ENCODE data around the gene C19orf47.

GRCh38 chr19:40394816-40395210, 46.6 kb upstream of the C19orf47 start:
- no peak for TF ChIP-seq CSDC2 (CRISPR knock-in tag; IDR thresholded peaks at IDR 0.05)
- no peak for TF ChIP-seq ZFP30 (CRISPR knock-in tag; IDR thresholded peaks at IDR 0.05)
- TF ChIP-seq, protein P1, sequence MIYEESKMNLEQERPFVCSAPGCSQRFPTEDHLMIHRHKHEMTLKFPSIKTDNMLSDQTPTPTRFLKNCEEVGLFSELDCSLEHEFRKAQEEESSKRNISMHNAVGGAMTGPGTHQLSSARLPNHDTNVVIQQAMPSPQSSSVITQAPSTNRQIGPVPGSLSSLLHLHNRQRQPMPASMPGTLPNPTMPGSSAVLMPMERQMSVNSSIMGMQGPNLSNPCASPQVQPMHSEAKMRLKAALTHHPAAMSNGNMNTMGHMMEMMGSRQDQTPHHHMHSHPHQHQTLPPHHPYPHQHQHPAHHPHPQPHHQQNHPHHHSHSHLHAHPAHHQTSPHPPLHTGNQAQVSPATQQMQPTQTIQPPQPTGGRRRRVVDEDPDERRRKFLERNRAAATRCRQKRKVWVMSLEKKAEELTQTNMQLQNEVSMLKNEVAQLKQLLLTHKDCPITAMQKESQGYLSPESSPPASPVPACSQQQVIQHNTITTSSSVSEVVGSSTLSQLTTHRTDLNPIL (CRISPR knock-in tag; IDR thresholded peaks at IDR 0.05; ENCODE audit: low read depth) = no peak
- TF ChIP-seq, protein P2, sequence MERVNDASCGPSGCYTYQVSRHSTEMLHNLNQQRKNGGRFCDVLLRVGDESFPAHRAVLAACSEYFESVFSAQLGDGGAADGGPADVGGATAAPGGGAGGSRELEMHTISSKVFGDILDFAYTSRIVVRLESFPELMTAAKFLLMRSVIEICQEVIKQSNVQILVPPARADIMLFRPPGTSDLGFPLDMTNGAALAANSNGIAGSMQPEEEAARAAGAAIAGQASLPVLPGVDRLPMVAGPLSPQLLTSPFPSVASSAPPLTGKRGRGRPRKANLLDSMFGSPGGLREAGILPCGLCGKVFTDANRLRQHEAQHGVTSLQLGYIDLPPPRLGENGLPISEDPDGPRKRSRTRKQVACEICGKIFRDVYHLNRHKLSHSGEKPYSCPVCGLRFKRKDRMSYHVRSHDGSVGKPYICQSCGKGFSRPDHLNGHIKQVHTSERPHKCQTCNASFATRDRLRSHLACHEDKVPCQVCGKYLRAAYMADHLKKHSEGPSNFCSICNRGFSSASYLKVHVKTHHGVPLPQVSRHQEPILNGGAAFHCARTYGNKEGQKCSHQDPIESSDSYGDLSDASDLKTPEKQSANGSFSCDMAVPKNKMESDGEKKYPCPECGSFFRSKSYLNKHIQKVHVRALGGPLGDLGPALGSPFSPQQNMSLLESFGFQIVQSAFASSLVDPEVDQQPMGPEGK (CRISPR knock-in tag; IDR thresholded peaks at IDR 0.05; ENCODE audit: borderline replicate concordance) = no peak
- TF ChIP-seq RARB (CRISPR knock-in tag; IDR thresholded peaks at IDR 0.05) = no peak
- no peak for TF ChIP-seq TCF4 (CRISPR knock-in tag; IDR thresholded peaks at IDR 0.05; ENCODE audit: borderline replicate concordance)
- no peak for TF ChIP-seq ZNF8 (CRISPR knock-in tag; IDR thresholded peaks at IDR 0.05)
- no peak for TF ChIP-seq BACH2 (CRISPR knock-in tag; IDR thresholded peaks at IDR 0.05; ENCODE audit: borderline replicate concordance)
- TF ChIP-seq ZFP3 (CRISPR knock-in tag; IDR thresholded peaks at IDR 0.05) = no peak
